Endothelial cell of umbilical vein (primary cell): ENCODE results near the gene TAF13.

Source experiments
- MYC ChIP-seq: IDR thresholded peaks from one replicate; pipeline ENCODE4 v1.6.1; 2011; ENCODE audit warnings: mild to moderate bottlenecking, low read depth, low read length
- POLR2A ChIP-seq: IDR thresholded peaks from 2 replicates; pipeline ENCODE4 v1.6.1; 2012; ENCODE audit warnings: low read depth, mild to moderate bottlenecking, control low read depth, low read length
- TF ChIP-seq, protein P1 (sequence below), 2 donors: IDR thresholded peaks; 1 replicate in 1 of 2; 2 replicates in 1 of 2; pipeline ENCODE4 v1.5.1; 2011; ENCODE audit warnings: low read length in 2 of 2, mild to moderate bottlenecking in 2 of 2, moderate library complexity in 2 of 2, control low read depth in 1 of 2, inconsistent platforms in 1 of 2, low read depth in 1 of 2; ENCODE audit not compliant: insufficient read depth in 1 of 2; ENCODE audit errors: extremely low read depth in 1 of 2

DNA sequence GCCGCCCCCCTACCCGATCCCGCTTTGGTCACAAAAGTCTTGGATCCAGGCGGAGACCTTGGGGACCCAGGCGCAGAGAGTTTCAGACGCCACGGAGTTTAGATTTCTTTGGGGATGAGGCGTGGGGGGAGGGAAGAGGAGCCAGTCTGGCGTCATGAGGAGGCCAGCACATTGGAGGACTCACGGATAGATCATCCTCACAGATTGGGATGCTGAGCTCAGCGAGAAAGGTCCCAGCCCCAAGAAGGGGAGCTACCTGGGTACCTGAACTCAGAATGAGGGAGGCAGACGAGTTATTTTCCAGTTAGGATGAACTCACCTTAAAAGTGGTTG lies 38.5 kb upstream of the TAF13 start:
- TF ChIP-seq MYC (no peak), POLR2A (no peak)
- TF ChIP-seq, protein P1, sequence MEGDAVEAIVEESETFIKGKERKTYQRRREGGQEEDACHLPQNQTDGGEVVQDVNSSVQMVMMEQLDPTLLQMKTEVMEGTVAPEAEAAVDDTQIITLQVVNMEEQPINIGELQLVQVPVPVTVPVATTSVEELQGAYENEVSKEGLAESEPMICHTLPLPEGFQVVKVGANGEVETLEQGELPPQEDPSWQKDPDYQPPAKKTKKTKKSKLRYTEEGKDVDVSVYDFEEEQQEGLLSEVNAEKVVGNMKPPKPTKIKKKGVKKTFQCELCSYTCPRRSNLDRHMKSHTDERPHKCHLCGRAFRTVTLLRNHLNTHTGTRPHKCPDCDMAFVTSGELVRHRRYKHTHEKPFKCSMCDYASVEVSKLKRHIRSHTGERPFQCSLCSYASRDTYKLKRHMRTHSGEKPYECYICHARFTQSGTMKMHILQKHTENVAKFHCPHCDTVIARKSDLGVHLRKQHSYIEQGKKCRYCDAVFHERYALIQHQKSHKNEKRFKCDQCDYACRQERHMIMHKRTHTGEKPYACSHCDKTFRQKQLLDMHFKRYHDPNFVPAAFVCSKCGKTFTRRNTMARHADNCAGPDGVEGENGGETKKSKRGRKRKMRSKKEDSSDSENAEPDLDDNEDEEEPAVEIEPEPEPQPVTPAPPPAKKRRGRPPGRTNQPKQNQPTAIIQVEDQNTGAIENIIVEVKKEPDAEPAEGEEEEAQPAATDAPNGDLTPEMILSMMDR (IDR thresholded peaks at IDR 0.05; ENCODE audit: extremely low read depth in 1 of 2, insufficient read depth in 1 of 2, low read depth in 1 of 2, low read length in 2 of 2): no peak
